Stimulated activated CD4-positive, alpha-beta T cell treated with anti-CD3 and anti-CD28 coated beads, Interleukin-1b, Interleukin-23, amount 100 ng/mL, for 48 hours (primary cell): ENCODE measurements around the gene GALNT14.

Source experiments
- DNase-seq: peaks from one replicate; pipeline ENCODE4 v3.0.0-alpha.2; 2020

The GALNT14 gene

GRCh38 chr2:30968660-30969397, 169.4 kb downstream of the GALNT14 start:
- DNase-seq: no peak

DNA sequence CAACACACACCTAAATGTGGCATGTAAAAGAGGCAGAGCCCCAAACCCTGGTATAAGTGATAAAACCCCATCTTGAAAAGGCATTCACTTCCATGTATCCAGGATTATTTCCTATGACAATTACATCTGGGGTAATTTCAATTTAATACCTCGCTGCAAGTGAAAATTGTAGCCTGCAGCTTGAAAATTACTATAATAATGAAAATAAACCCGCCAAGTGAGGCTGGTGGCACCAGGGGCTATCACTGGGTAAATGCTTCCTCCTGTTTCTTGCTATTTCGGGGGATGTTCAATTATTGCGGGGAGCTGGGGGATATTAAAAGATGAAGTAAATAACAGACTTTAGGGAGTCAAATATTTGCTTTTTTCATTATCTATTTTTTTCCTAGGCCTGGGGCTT, 171.5 kb downstream of the GALNT14 start:
- DNase-seq: no peak

DNA sequence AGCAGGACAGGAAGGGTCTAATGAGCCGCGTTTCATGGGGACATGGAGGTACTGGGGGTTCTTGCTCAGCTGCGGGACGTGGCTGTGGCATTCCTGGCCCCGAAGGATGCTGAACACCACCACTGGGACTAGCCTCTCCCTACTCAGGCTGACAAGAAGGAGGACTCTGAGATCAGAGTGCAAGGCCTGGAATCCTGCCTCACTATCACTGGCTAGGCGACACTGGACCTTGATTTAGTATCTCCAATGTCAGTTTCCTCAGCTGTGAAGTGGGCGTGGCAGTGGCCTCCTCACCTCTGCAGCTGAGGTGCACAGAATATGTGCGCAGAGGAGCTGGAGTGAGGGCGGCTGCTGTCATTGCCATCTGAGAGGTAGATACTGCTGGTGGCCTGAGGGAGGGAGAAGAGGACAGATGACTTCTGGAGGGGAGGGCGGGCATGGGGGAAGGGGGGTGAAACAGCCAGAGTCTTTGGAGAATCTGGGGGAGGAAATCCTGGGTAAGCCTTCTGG, 173.2 kb downstream of the GALNT14 start:
- DNase-seq: no peak

DNA sequence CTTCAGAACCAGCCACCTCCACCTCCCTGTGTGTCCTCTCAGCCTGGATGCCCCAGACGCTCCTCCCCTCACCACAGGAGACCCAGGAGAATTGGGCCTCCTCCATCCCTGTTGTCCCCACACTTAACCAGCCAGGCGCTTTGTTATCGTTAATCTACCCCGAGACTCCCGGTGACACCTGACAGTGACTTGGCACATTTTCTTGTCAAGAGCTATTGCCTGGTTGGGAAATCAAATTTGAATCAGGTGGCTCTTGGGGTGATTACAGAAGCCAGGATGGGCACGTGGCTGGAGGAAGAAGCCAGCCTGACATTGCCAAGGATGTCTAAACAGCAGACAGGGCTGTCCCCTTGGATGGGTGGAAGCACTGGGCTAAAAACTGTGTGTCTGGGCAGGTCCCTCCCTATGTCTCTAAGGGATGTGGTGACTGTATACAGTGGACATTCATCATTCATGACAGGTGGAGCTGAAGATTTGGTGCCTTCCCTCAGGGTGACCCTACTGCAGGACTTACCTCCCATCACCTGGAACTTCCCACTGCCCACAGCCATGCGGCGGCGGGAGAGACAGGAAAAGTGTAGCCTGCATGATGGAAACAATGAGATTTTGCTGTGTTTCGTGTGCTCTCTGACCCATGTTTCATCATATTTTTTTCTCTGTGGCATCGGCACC, 173.8 kb downstream of the GALNT14 start:
- no peak for DNase-seq

- DNase-seq: no peak
These were observed 175.1 kb downstream of the GALNT14 start for GRCh38 chr2:30963184-30963583.

- no peak for DNase-seq
These were observed 178.0 kb downstream of the GALNT14 start for GRCh38 chr2:30960213-30960612.

GRCh38 chr2:30959653-30960052, 178.6 kb downstream of the GALNT14 start:
- DNase-seq: no peak

DNA sequence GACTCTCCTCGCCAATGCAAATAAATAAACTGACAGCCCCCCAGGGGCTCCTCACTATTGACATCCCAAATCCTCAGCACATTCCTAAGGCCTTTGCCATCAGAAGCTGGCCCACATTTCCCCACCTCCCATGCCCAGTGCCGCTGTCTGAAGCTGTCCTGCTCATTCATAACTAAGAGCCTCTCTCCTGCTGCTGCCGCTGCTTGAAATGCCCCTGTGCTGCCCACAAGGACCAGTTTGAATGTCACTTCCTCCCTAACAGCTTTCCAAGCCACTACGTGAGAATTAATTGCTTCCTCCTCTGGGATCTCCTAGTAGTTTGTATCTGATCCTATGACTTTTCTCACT, 179.3 kb downstream of the GALNT14 start:
- DNase-seq: no peak

DNA sequence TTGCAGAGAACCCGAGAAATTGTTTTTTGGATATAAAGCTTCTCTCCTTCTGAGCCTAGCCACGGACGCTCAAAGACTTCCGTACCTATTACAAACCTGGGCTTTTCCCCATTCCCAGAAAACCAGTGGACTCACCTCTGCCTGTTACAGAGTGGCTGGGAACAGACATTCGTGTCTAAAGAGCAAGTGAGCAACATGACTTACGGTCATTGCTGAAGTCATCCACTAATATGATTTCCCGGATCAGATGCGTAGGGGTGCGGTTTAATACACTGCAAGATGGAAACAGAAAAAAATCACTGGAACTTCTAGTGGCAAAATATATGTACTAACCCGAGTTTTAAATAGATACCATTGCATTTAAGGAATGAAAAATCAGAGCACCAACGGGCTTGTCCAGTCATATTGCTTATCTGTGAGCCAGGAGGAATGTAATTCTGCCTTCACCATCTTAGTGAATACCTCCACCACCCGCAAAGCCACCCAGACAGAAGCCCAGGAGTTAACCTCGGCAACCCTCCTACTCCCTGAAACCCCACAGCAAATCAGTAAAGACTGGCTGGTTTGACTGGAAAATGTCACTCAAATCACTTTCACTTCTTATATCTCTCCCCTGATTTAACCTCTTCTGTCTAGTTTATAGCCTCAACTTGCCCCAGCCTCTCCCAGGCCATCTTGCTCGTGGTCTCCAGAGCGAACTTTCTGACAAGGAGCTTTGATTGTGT, 179.9 kb downstream of the GALNT14 start:
- DNase-seq: no peak

- no peak for DNase-seq
These were observed 180.6 kb downstream of the GALNT14 start for GRCh38 chr2:30957591-30957990.

GRCh38 chr2:30956995-30957394, 181.2 kb downstream of the GALNT14 start:
- DNase-seq: no peak

DNA sequence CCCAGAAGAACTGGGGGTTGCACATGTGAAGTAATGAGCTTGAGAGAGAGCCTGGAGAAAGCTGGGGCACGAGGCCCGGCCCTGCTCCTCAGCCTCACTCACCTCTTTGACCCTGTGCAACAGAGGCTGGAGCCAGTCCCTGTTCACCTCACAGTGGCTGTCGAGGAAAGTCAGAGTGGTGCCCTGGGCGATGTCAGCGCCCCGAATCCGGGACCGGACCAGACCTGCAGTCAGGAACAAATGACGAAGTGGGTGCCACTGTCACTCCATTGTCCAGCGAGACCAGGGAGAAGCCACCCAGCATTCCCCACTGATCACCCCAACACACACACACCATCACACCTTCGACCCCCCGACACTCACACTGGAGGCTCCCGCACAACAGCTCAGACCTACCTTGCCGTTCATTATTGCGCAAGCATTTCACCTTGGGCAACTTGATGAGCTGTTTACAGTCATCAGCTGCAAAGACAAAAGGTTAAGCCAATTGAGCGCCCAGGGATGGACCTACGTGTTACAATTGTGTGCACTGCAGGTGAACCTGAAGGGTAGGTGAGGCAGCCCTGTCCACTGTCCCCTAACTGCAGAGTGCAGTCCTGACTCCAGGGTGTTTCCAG, 182.6 kb downstream of the GALNT14 start:
- no peak for DNase-seq

DNA sequence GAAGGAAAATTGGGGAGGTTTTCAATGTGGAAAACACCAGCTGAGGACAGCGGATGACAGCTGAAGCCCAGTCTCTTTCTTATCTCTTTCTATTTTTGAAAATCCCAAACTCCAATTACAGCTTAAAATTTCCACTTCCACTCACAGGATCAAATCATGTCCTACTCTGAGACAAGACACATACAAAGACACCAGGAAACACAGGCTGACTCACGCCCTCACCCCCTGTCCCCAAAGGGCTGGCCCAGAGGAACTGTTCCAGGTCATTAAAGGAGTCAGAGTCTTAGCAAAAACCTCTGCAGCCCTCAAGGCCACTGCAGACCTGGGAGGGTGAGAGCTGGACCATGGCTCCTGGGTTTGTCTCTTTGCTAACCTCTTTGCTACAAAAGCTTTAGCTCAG, 187.9 kb downstream of the GALNT14 start:
- no peak for DNase-seq

DNA sequence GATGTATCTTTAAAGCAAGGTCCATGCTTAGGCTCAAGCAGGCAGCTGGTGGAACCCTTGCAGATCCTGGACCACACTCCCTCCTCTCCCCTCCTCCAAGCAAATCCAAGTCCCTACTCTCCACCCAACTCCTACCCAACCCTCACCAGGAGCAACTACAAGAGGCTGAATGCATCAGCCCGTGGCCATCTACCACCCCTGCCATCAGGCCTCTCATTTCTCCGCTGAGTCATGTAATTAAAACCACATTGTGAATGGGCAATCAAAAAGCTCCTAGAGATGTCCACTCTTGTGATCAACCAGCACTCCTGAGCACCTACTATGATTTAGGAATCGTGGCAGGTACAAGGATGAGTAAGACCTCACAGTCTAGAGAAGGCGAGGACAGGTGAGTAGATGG, 188.8 kb downstream of the GALNT14 start:
- DNase-seq: no peak

GRCh38 chr2:30948857-30949256, 189.4 kb downstream of the GALNT14 start:
- DNase-seq: no peak

DNA sequence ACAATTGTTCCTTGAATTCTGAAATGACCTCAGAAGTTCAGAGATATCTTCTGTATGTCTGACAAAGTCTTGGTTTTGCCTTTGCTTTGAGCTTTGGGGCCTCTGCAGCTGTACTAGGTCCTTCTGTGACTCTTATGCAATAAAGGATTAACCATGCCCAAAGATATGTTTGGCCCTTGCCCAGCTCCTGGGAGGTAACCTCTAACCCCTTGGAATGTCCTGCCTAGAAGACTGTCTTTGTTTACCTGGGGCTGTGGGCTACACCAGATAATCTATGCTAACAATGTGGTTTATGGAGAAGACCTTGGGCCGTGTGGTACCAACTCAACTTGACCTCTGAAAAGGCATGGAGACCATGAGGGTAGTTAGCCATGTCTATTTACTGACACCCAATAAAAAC, 190.1 kb downstream of the GALNT14 start:
- no peak for DNase-seq

DNA sequence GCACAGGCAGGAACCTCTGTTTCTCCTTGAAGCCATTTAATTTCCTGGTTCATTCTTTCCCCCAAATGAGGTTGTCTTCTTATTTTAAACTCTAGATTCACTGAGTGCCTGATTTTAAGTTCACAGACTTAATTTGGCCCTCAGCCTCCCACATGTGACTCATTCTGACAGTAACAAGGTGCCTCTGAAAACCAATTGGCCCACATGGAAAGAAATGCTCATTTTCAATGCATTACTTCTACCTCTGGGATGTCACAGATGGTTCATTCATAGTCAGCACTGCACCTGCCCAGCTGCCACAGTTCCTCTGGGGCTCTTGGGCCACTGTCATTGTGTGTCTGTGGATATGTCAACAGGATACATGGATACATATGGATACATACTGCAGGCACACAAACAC, 190.6 kb downstream of the GALNT14 start:
- no peak for DNase-seq

DNA sequence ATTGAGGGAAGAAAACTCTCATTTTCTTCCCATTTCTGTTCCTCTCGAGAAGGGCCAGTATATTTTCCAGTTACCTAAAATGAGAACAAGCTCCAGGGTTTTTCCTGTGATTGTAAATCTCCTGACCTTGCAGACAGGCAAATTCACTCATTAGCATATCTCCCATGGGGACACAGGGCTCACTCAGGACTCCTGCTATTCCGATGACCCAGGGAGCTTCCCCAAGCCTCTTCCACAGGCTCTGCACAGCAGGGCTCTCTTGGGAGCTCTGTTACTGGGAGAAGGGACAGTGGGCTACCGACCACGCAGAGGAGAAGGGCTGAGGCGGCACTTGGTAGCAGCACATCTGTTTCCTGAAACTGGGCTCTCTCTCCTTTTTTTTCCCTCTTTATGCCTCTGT, 195.8 kb downstream of the GALNT14 start:
- no peak for DNase-seq

- no peak for DNase-seq
These were observed 197.4 kb downstream of the GALNT14 start for GRCh38 chr2:30940839-30941238.

GRCh38 chr2:30939364-30939763, 198.9 kb downstream of the GALNT14 start:
- DNase-seq: no peak

DNA sequence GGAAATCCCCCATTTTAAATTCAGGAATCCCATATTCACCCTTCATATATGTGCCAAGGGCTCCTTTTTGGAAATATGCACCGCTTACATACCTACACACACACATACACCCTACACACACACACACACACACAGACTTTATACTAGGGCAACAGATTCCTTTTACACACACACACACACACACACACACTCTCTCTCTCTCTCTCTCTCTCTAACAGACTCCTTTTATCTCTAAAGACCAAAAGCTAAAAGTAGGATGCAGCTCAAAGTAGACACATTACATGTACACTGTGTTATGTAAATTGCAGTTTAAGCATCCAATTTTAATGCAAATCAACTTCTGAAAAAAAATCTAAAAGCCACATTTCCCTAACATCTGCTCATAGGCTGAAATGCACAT, 200.0 kb downstream of the GALNT14 start:
- DNase-seq: no peak

DNA sequence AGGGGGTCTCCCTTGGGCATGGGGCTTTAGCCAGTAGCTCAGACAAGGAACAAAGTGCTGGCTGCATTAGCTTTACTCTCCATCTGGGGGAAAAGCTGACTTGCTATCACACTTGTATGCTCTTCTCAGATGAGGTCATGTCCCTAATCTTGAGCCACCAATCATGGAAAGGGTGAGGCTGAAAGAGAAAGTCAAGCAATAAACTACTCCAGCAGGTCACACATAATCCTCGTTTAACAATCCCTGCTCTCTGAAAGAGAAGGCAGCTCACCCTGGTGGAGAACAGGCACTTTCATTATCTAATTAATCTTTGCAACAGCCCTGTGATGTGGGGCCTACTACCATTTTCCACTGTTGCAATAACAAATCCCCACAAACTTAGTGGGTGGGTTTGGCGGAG, 201.3 kb downstream of the GALNT14 start:
- DNase-seq: no peak

- DNase-seq: no peak
These were observed 202.4 kb downstream of the GALNT14 start for GRCh38 chr2:30935795-30936194.

DNA sequence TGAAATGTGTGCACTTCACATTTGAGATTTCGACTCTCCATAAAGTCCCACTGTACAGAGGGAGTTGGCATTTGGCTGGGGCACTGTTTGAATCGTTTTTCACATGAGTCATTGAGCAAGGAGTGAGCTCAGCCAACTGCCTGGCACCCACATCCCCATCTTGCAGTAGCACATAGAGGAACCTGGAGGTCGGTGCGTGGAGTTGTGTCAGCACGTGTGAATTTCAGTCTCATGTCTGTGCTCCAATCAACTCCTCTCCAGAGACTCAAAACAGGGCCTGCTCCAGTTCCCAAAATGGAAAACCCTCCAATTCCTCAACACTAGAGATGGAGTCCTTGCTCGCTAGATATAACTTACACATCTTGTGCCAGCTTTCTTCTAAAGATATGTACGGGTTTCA, 204.2 kb downstream of the GALNT14 start:
- DNase-seq: no peak
